Osteocyte (in vitro differentiated cells): Measurements from ENCODE around the gene SPSB4. TPM values are rescaled to one million over a fixed set of nuclear protein-coding genes. Genes with fewer than 3 reads are reported as not detected.
"Not testable (repeated sequence)": the region's sequence is repeated elsewhere in the genome, so short reads cannot be mapped to it uniquely, and the experiment has no call there.

ENCODE experiments used
- DNase-seq: peaks from one replicate; pipeline ENCODE4 v3.0.0; 2021; ENCODE audit warnings: mixed read lengths; ENCODE audit not compliant: unreplicated experiment; ENCODE audit errors: extremely low spot score
- H3K27ac Mint-ChIP-seq: one replicate; pipeline ENCODE4 v1.8.0; 2021; ENCODE audit warnings: mild to moderate bottlenecking, mixed read lengths; ENCODE audit not compliant: unreplicated experiment
- H3K27me3 Mint-ChIP-seq: one replicate; pipeline ENCODE4 v1.8.0; 2021; ENCODE audit warnings: mixed read lengths; ENCODE audit not compliant: unreplicated experiment
- H3K36me3 Mint-ChIP-seq: one replicate; pipeline ENCODE4 v1.8.0; 2021; ENCODE audit warnings: mixed read lengths; ENCODE audit not compliant: unreplicated experiment
- H3K4me1 Mint-ChIP-seq: one replicate; pipeline ENCODE4 v1.8.0; 2021; ENCODE audit warnings: mixed read lengths; ENCODE audit not compliant: unreplicated experiment
- H3K4me3 Mint-ChIP-seq: one replicate; pipeline ENCODE4 v1.8.0; 2021; ENCODE audit warnings: mild to moderate bottlenecking, moderate library complexity, mixed read lengths; ENCODE audit not compliant: unreplicated experiment
- H3K9me3 Mint-ChIP-seq: one replicate; pipeline ENCODE4 v1.8.0; 2021; ENCODE audit warnings: mixed read lengths; ENCODE audit not compliant: unreplicated experiment
- total RNA-seq: library from RNA; stranded (reverse); gene quantifications from 2 replicates; pipeline ENCODE4 v1.2.1, GENCODE V29; 2021
- TF ChIP-seq, protein P1 (sequence below): fragments of 200-600 bp; sonication (generic); IDR thresholded peaks from 2 replicates; pipeline ENCODE4 v1.5.0; 2021; ENCODE audit warnings: antibody characterized with exemption, mild to moderate bottlenecking, moderate library complexity

Gene SPSB4
- total RNA-seq, 1 donor from 2014 or later: 3.3 TPM

DNA sequence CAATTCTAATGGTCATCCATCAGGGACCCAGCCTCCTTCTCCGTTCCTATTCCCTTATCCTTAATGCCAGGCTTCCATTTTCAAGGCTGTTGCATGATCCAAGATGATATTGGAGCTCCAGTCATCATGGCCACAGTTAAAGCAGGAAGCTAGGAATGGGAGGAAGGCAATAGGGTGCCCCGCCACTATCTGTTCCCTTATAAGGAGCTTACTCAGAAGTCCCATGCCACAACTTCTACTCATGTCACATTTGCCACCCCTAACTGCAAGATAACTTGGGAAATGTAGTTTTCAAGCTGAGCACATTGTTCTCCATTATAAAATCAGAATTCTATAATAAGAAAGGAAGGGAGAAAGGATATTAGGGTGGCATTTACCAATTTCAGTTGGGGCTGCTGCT lies 38.6 kb upstream of the SPSB4 start:
- H3K4me3 Mint-ChIP-seq: no peak overlapping the region
- H3K9me3 Mint-ChIP-seq: no peaks in the 10 kb centered on the region
- H3K27ac Mint-ChIP-seq: no peak overlapping the region
- no peaks in the 10 kb centered on the region for H3K36me3 Mint-ChIP-seq
- H3K27me3 Mint-ChIP-seq: peaks cover 23% of the 10 kb centered on the region
- TF ChIP-seq, protein P1, sequence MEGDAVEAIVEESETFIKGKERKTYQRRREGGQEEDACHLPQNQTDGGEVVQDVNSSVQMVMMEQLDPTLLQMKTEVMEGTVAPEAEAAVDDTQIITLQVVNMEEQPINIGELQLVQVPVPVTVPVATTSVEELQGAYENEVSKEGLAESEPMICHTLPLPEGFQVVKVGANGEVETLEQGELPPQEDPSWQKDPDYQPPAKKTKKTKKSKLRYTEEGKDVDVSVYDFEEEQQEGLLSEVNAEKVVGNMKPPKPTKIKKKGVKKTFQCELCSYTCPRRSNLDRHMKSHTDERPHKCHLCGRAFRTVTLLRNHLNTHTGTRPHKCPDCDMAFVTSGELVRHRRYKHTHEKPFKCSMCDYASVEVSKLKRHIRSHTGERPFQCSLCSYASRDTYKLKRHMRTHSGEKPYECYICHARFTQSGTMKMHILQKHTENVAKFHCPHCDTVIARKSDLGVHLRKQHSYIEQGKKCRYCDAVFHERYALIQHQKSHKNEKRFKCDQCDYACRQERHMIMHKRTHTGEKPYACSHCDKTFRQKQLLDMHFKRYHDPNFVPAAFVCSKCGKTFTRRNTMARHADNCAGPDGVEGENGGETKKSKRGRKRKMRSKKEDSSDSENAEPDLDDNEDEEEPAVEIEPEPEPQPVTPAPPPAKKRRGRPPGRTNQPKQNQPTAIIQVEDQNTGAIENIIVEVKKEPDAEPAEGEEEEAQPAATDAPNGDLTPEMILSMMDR: no peak
- peaks cover 3% of the 10 kb centered on the region for H3K4me1 Mint-ChIP-seq
- DNase-seq: no peak

DNA sequence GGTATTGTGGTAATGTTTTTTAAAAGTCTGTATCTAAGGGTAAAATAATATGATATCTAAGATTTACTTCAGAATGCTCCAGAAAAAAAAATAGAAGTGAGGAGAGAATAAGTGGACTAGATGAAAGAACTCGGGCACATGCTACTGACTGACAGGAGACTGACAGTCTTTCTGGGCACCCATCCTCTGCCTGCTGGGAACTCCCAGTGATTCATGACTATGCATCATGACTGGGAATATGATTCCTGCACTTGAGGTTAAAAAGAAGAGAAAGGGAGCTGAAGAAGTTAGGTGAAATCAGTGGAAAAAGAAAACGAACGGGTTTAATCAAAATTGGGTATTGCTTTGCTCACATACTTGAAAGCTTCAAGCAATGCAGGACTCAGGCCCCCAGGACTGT lies 35.7 kb upstream of the SPSB4 start:
- peaks cover 18% of the 10 kb centered on the region for H3K27me3 Mint-ChIP-seq
- H3K27ac Mint-ChIP-seq: no peak overlapping the region
- H3K36me3 Mint-ChIP-seq: no peaks in the 10 kb centered on the region
- H3K9me3 Mint-ChIP-seq: no peaks in the 10 kb centered on the region
- no peak overlapping the region for H3K4me3 Mint-ChIP-seq
- TF ChIP-seq, protein P1: no peak
- no peak for DNase-seq
- peaks cover 3% of the 10 kb centered on the region for H3K4me1 Mint-ChIP-seq

DNA sequence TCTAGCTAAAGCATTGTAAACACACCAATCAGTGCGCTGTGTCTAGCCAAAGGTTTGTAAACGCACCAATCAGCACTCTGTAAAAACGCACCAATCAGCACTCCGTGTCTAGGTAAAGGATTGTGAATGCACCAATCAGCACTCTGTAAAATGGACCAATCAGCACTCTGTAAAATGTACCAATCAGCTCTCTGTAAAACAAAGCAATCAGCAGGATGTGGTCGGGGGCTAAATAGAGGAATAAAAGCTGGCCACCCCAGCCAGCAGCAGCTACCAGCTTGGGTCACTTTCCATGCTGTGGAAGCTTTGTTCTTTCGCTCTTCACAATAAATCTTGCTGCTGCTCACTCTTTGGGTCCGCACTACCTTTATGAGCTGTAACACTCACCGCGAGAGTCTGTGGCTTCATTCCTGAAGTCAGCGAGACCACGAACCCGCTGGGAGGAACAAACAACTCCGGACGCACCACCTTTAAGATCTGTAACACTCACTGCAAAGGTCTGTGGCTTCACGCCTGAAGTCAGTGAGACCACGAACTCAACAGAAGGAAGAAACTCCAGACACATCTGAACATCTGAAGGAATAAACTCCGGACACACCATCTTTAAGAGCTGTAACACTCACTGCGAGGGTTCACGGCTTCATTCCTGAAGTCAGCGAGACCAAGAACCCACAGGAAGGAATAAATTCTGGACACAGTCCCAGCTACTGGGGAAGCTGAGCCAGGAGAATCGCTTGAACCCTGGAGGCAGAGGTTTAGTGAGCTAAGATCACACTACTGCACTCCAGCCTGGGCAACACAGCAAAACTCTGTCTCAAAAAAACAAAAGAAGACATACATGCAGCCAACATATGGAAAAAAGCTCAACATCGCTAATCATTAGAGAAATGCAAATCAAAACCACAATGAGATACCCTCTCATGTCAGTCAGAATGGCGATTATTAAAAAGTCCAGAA lies 33.5 kb upstream of the SPSB4 start:
- H3K27me3 Mint-ChIP-seq: peaks cover 10% of the 10 kb centered on the region
- not testable (repeated sequence) for H3K9me3 Mint-ChIP-seq, H3K27ac Mint-ChIP-seq, DNase-seq, H3K4me1 Mint-ChIP-seq, H3K4me3 Mint-ChIP-seq, H3K36me3 Mint-ChIP-seq

DNA sequence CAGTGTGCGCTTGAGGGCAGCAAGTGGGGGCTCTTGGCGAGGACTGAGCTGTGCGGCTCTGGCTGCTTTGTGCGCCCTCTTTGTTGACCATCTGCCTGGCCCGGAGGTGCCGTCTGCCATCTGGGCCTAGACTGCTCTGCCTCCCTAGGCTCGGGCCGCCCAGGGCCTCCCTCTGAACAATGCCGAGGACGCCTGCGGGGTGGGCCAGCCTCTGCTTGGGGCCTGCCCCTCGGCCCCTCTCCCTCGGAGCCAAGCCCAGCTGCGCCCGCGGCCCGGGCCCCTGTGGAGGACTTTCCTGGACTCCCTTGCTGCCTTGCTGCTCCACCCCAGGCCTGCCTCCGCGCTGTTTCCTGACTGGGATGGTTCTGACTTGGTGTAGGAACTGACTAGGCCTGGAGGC lies 31.9 kb upstream of the SPSB4 start:
- DNase-seq: no peak
- no peaks in the 10 kb centered on the region for H3K4me1 Mint-ChIP-seq
- H3K27ac Mint-ChIP-seq: no peak overlapping the region
- TF ChIP-seq, protein P1: no peak
- H3K27me3 Mint-ChIP-seq: peaks cover 9% of the 10 kb centered on the region
- no peak overlapping the region for H3K4me3 Mint-ChIP-seq
- H3K9me3 Mint-ChIP-seq: no peaks in the 10 kb centered on the region
- H3K36me3 Mint-ChIP-seq: no peaks in the 10 kb centered on the region

DNA sequence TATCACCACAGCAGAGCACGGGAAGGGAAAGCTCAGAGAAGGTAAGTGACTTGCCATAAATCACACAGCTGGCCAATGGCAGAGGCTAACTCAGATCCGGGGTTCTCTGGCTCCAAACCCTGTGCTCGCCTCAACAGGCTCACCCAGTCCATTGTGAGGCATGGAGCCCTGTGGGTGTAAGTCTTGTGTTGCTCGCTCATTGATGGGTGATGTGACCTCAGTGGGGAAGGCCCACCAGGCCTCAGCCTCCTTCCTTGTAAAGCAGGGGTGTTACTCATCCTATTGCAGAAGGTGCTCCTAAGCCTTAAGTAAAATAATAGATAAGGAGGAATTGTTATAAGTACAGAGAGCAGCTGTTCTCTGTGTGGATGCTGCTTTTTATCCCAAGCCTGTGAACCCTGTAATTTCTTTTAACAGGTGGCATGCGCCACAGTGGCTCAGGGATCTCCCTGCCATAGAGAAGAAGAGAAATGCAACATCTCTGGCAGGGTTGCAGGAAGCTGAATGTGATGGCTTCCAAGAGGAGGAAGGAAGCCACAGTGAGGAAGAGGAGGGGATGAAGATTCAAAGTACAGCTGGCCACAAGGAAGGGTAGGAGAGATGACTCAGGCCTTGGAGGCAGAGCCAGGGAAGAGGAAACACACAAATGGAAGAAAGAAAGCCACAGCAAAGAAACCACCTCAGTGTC lies 30.9 kb upstream of the SPSB4 start:
- H3K27ac Mint-ChIP-seq: no peak overlapping the region
- H3K27me3 Mint-ChIP-seq: peaks cover 14% of the 10 kb centered on the region
- H3K4me1 Mint-ChIP-seq: no peaks in the 10 kb centered on the region
- no peak for DNase-seq
- no peaks in the 10 kb centered on the region for H3K36me3 Mint-ChIP-seq
- H3K4me3 Mint-ChIP-seq: no peak overlapping the region
- H3K9me3 Mint-ChIP-seq: no peaks in the 10 kb centered on the region
- TF ChIP-seq, protein P1: no peak
